ENCODE results near the gene CTNNBIP1.

The CTNNBIP1 gene, protein sequence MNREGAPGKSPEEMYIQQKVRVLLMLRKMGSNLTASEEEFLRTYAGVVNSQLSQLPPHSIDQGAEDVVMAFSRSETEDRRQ

DNA sequence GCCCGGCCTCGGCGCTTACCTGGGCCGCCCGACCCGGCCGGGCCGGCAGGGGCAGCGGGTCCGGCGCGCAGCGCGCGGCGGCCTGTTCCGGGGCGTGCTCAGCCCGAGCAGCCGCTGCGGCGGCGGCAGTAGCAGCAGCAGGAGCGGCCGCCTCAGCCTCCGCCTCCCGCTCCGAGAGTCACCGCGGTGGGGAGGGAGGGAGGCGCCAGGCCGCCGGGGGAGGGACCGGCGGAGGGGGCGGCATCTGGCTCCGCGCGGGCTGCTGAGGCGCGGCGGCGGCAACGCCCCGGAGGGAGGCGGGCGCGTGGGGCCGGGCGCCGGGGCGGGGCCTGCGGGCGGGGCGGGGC is at the start of gene CTNNBIP1:
Gene CTNNBIP1 (minus strand): TSS at position 194 of the 347 bp plus-strand sequence. CDS start 38,205 bp downstream, outside the sequence.
- Histone ChIP-seq H3K9me3 (ENCODE audit: control insufficient read depth in 1 of 2, low read length in 2 of 2) (no peaks in the 10 kb centered on the region), H3K9ac (ENCODE audit: low read depth in 1 of 2, low read length in 2 of 2) (peak within 1 kb of the TSS; percentile 87 to 95), H3K36me3 (ENCODE audit: control insufficient read depth in 1 of 2, insufficient read depth in 2 of 2, low read length in 2 of 2) (no peaks in the 10 kb centered on the region), H3K27ac (ENCODE audit: low read depth, low read length) (peak within 1 kb of the TSS; percentile 96), H3K4me1 (ENCODE audit: control insufficient read depth in 1 of 2, insufficient read depth in 2 of 2, low read length in 2 of 2) (peaks cover 27 to 32% of the 10 kb centered on the region in 2 donors), H3K4me3 (ENCODE audit: low read depth in 1 of 2, low read length in 2 of 2) (peak within 1 kb of the TSS; percentile 88 to 91), H3K27me3 (ENCODE audit: control insufficient read depth in 1 of 2, insufficient read depth in 2 of 2, low read length in 2 of 2) (no peaks in the 10 kb centered on the region)

DNA sequence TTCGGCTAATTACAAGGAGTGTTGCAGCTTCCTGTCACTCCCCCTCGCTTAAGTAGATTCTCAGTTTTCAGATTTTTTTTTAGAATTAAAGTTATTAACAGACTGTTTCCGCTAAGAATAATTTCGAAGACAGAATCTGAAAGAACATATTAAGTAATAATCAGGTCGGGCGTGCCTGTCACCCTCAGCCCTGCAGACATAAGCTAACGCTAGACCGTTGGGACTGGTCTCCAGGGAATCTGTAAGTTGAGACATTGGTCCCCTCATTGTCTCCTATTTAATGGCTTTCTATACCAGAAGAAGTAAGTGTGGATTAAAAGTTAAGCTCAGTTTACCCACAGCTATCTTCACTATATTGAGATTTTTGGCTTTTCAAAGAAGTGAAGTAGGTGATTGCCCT is 47.7 kb upstream of the CTNNBIP1 start:
- no peak overlapping the region for H3K9ac ChIP-seq (ENCODE audit: low read depth in 1 of 2, low read length in 2 of 2)
- H3K4me1 ChIP-seq (ENCODE audit: control insufficient read depth in 1 of 2, insufficient read depth in 2 of 2, low read length in 2 of 2): no peaks in the 10 kb centered on the region
- no peaks in the 10 kb centered on the region for H3K9me3 ChIP-seq (ENCODE audit: control insufficient read depth in 1 of 2, low read length in 2 of 2)
- peaks cover 0 to 4% of the 10 kb centered on the region in 2 donors for H3K36me3 ChIP-seq (ENCODE audit: control insufficient read depth in 1 of 2, insufficient read depth in 2 of 2, low read length in 2 of 2)
- no peak overlapping the region for H3K27ac ChIP-seq (ENCODE audit: low read depth, low read length)
- H3K4me3 ChIP-seq (ENCODE audit: low read depth in 1 of 2, low read length in 2 of 2): no peak overlapping the region
- no peaks in the 10 kb centered on the region for H3K27me3 ChIP-seq (ENCODE audit: control insufficient read depth in 1 of 2, insufficient read depth in 2 of 2, low read length in 2 of 2)

DNA sequence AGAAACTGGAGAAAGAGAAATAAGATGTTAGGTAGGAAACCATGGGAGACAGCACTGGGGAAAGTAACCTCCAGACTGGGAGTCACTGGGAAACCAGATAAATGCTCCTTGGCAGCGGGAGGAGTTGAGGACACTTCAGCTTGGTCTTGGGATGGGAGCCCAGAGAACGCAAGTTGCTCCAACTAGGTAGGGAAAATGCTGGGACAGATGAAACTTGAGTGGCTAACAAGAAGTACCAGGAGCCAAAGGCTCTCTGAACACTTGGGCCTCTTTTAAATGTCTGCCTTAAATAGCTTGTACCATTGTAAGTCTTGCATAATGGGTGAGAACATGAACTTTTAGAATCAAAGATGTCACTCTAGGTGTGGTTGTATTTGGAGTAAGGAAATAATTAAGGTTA is 36.2 kb upstream of the CTNNBIP1 start:
- Histone ChIP-seq H3K9ac (ENCODE audit: low read depth in 1 of 2, low read length in 2 of 2) (no peak overlapping the region), H3K36me3 (ENCODE audit: control insufficient read depth in 1 of 2, insufficient read depth in 2 of 2, low read length in 2 of 2) (peaks cover 0 to 11% of the 10 kb centered on the region in 2 donors), H3K27ac (ENCODE audit: low read depth, low read length) (no peak overlapping the region), H3K9me3 (ENCODE audit: control insufficient read depth in 1 of 2, low read length in 2 of 2) (no peaks in the 10 kb centered on the region), H3K4me1 (ENCODE audit: control insufficient read depth in 1 of 2, insufficient read depth in 2 of 2, low read length in 2 of 2) (peaks cover 0 to 16% of the 10 kb centered on the region in 2 donors), H3K27me3 (ENCODE audit: control insufficient read depth in 1 of 2, insufficient read depth in 2 of 2, low read length in 2 of 2) (no peaks in the 10 kb centered on the region), H3K4me3 (ENCODE audit: low read depth in 1 of 2, low read length in 2 of 2) (no peak overlapping the region)

DNA sequence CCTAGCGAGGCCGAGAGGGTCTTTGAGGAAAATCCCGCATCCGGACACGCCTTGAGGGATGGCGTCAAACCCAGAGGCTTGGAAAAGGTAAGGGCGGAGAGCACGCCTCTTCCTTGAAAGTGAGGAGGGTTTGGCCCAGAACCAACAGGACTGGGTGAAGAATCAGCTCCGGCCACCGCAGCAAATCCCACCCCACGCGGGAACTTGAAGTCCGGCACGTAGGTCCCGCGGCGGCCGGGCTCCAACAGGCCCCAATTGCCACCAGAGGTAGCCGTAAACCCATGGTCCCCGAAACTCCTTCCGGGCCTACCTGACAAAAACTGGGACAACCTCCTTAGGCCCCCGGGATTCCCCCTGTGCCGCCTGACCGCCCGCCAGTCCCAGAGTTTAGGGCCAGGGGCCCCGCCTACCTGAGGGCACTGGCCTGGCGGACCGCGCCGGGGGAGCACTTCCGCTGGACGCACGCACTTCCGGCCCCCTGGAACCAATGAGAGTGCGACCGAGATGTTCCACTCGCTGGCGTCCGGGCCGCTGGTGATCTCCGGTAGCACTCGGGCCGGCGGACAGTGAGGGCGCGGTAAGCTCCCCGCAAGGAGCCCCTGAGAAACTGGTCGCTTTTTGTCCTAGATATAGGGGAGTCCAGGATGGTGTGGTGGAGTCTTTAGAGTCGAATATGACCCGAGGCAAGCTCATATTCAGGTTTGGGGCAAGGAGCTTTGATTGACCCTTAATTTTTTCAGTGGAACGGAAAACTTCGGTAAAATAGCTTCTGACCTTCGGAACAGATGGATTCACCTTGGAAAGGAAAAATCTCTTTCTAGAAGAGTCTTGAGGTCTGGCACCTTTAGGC is 33.1 kb upstream of the CTNNBIP1 start, which contains the start of the genes LZIC and NMNAT1:
Gene LZIC (minus strand): TSS at position 453 of the 850 bp plus-strand sequence. CDS start 6,772 bp downstream, outside the sequence.
Gene NMNAT1 (plus strand): TSS at position 537 of the 850 bp plus-strand sequence. CDS start 28,599 bp downstream, outside the sequence.
- Histone ChIP-seq H3K4me1 (ENCODE audit: control insufficient read depth in 1 of 2, insufficient read depth in 2 of 2, low read length in 2 of 2) (peaks cover 0 to 16% of the 10 kb centered on the region in 2 donors), H3K27ac (ENCODE audit: low read depth, low read length) (peak within 1 kb of the TSS; percentile 86), H3K4me3 (ENCODE audit: low read depth in 1 of 2, low read length in 2 of 2) (peak within 1 kb of the TSS; percentile 94 to 100), H3K36me3 (ENCODE audit: control insufficient read depth in 1 of 2, insufficient read depth in 2 of 2, low read length in 2 of 2) (peaks cover 0 to 11% of the 10 kb centered on the region in 2 donors), H3K27me3 (ENCODE audit: control insufficient read depth in 1 of 2, insufficient read depth in 2 of 2, low read length in 2 of 2) (no peaks in the 10 kb centered on the region), H3K9me3 (ENCODE audit: control insufficient read depth in 1 of 2, low read length in 2 of 2) (no peaks in the 10 kb centered on the region), H3K9ac (ENCODE audit: low read depth in 1 of 2, low read length in 2 of 2) (peak within 1 kb of the TSS; percentile 94 to 100)

DNA sequence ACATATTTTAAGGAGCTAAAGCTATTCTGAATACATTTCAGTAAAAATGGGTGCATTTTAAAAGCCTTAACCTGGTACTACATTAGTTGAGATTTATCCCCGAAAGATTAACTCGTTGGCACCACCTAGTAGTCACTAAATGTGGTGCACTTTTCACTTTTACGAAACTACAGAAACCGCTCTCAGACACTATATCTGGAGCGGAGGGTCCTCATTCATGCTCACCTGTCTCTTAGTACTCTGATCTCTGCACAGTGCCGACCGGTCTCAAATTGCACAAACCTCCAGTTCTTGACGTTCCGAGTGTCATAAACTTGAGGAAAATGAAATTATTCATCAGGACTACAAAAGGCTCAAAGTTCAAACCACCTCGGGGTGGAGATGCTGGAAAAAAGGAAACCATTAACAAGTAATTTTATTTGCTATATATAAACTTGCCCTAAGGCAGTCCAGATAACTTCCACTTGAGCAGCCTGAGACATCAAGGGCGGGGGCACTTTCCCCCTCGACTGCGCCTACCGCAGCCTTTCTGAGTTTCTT is 32.4 kb upstream of the CTNNBIP1 start:
- Histone ChIP-seq H3K4me3 (ENCODE audit: low read depth in 1 of 2, low read length in 2 of 2) (peak overlapping the region; percentile 94 to 100), H3K36me3 (ENCODE audit: control insufficient read depth in 1 of 2, insufficient read depth in 2 of 2, low read length in 2 of 2) (peaks cover 0 to 5% of the 10 kb centered on the region in 2 donors), H3K27me3 (ENCODE audit: control insufficient read depth in 1 of 2, insufficient read depth in 2 of 2, low read length in 2 of 2) (no peaks in the 10 kb centered on the region), H3K27ac (ENCODE audit: low read depth, low read length) (peak overlapping the region; percentile 85), H3K4me1 (ENCODE audit: control insufficient read depth in 1 of 2, insufficient read depth in 2 of 2, low read length in 2 of 2) (peaks cover 0 to 16% of the 10 kb centered on the region in 2 donors), H3K9ac (ENCODE audit: low read depth in 1 of 2, low read length in 2 of 2) (peak overlapping the region; percentile 94 to 100), H3K9me3 (ENCODE audit: control insufficient read depth in 1 of 2, low read length in 2 of 2) (no peaks in the 10 kb centered on the region)

DNA sequence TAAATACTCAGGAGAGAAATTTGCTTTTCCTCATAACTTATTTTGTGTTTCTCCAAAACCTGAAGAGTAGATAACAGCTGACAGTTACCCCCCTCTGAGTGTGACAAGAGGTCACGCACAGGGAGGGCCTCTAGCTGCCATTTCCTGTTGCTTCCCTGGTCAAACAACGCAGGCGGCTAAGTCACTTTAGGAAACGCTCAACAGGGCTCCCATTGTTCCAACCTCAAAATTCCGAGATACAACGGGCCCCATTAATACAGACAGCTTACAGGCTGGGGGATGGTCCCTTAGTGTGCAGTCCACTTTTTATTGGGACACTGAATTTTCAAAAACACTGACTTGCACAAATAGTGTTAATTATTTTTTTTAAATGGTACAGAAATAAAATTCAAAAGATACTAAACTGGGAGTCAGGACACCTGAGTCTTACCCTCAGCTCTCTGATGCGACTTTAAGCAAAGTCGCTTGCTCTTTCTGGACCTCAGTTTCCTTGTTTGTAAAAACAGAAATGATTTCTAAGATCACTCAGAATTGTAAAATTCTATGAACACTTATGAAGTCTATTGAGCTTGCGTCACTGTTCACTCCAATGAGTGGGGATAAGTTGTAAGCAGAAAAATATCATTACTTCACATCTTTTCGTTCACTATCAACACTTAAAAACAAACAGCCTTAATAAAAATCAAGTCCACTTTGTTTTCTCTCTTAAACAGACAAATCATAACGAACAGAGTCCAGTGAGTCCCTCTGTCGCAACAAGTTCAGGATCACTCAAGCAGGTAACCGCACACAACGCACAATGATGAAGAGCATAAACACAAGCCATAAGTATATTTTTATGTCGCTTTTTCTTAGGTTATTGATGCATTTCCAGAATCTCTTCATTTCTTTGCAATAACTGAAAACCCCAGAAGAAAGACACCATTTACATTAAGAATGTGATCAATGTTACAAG is 19.6 kb upstream of the CTNNBIP1 start:
- H3K4me1 ChIP-seq (ENCODE audit: control insufficient read depth in 1 of 2, insufficient read depth in 2 of 2, low read length in 2 of 2): no peaks in the 10 kb centered on the region
- H3K27ac ChIP-seq (ENCODE audit: low read depth, low read length): no peak overlapping the region
- H3K9ac ChIP-seq (ENCODE audit: low read depth in 1 of 2, low read length in 2 of 2): no peak overlapping the region
- no peak overlapping the region for H3K4me3 ChIP-seq (ENCODE audit: low read depth in 1 of 2, low read length in 2 of 2)
- H3K9me3 ChIP-seq (ENCODE audit: control insufficient read depth in 1 of 2, low read length in 2 of 2): no peaks in the 10 kb centered on the region
- H3K36me3 ChIP-seq (ENCODE audit: control insufficient read depth in 1 of 2, insufficient read depth in 2 of 2, low read length in 2 of 2): peaks cover 18 to 36% of the 10 kb centered on the region in 2 donors
- H3K27me3 ChIP-seq (ENCODE audit: control insufficient read depth in 1 of 2, insufficient read depth in 2 of 2, low read length in 2 of 2): no peaks in the 10 kb centered on the region

DNA sequence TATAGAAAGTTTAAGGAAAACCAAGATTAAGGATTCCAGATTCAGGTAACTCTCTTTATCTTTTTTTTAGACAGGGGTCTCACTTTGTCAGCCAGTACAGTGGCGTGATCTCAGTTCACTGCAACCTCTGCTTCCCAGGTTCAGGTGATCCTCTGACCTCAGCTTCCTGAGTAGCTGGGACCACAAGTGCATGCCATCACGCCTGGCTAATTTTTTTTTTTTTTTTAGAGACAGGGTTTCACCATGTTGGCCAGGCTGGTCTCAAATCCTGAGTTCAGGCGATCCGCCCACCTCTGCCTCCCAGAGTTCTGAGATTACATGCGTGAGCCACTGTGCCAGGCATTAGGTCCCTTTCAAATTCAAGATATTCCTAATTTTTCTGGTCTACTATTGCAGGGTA is 17.2 kb upstream of the CTNNBIP1 start:
- Histone ChIP-seq H3K4me3 (ENCODE audit: low read depth in 1 of 2, low read length in 2 of 2) (no peak overlapping the region), H3K9ac (ENCODE audit: low read depth in 1 of 2, low read length in 2 of 2) (no peak overlapping the region), H3K27ac (ENCODE audit: low read depth, low read length) (no peak overlapping the region), H3K9me3 (ENCODE audit: control insufficient read depth in 1 of 2, low read length in 2 of 2) (no peaks in the 10 kb centered on the region), H3K36me3 (ENCODE audit: control insufficient read depth in 1 of 2, insufficient read depth in 2 of 2, low read length in 2 of 2) (peaks cover 10 to 23% of the 10 kb centered on the region in 2 donors), H3K27me3 (ENCODE audit: control insufficient read depth in 1 of 2, insufficient read depth in 2 of 2, low read length in 2 of 2) (no peaks in the 10 kb centered on the region), H3K4me1 (ENCODE audit: control insufficient read depth in 1 of 2, insufficient read depth in 2 of 2, low read length in 2 of 2) (no peaks in the 10 kb centered on the region)

DNA sequence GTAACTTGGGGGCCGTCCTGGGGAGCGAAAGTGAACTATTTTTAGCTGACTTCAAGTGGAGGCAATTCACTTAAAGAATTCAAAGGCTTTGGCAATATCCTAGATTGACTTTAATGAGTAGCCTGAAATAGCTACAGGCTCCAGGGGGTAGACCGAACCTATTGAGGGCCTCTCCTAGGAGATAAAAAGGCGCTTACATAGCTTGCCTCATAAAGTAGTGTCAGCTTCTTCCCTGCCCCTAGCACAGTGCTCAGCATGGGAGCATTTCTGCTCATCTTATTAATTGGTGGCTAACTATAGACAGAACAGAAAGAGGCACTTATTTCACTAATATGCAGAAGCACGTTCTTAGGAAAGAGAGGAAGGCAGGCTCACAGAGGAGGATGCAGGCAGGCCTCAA is 12.3 kb upstream of the CTNNBIP1 start:
- Histone ChIP-seq H3K9ac (ENCODE audit: low read depth in 1 of 2, low read length in 2 of 2) (no peak overlapping the region), H3K9me3 (ENCODE audit: control insufficient read depth in 1 of 2, low read length in 2 of 2) (no peaks in the 10 kb centered on the region), H3K4me3 (ENCODE audit: low read depth in 1 of 2, low read length in 2 of 2) (no peak overlapping the region), H3K27ac (ENCODE audit: low read depth, low read length) (no peak overlapping the region), H3K4me1 (ENCODE audit: control insufficient read depth in 1 of 2, insufficient read depth in 2 of 2, low read length in 2 of 2) (no peaks in the 10 kb centered on the region), H3K27me3 (ENCODE audit: control insufficient read depth in 1 of 2, insufficient read depth in 2 of 2, low read length in 2 of 2) (no peaks in the 10 kb centered on the region), H3K36me3 (ENCODE audit: control insufficient read depth in 1 of 2, insufficient read depth in 2 of 2, low read length in 2 of 2) (no peaks in the 10 kb centered on the region)

DNA sequence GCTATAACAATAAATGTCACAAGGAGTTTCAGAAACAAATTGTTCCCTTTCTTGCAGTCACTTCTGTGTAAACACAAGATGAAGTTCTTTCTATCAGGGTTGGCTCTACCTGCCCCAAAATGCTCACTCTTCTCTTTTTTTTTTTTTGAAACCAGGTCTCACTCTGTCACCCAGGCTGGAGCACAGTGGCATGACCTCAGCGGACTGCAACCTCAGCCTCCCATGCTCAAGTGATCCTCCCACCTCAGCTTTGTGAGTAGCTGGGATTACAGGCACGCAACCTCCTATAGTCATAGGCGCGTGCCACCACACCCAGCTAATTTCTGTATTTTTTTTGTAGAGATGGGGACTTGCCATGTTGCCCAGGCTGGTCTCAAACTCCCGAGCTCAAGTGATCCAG is 10.5 kb upstream of the CTNNBIP1 start:
- no peaks in the 10 kb centered on the region for H3K36me3 ChIP-seq (ENCODE audit: control insufficient read depth in 1 of 2, insufficient read depth in 2 of 2, low read length in 2 of 2)

More for the DNA sequence above, 10.5 kb upstream of the CTNNBIP1 start:
- Histone ChIP-seq H3K27ac (ENCODE audit: low read depth, low read length) (no peak overlapping the region), H3K27me3 (ENCODE audit: control insufficient read depth in 1 of 2, insufficient read depth in 2 of 2, low read length in 2 of 2) (no peaks in the 10 kb centered on the region), H3K9ac (ENCODE audit: low read depth in 1 of 2, low read length in 2 of 2) (no peak overlapping the region), H3K4me3 (ENCODE audit: low read depth in 1 of 2, low read length in 2 of 2) (no peak overlapping the region), H3K9me3 (ENCODE audit: control insufficient read depth in 1 of 2, low read length in 2 of 2) (no peaks in the 10 kb centered on the region), H3K4me1 (ENCODE audit: control insufficient read depth in 1 of 2, insufficient read depth in 2 of 2, low read length in 2 of 2) (no peaks in the 10 kb centered on the region)

Data from duodenal mucosa (tissue), 2 donors.